Liver (tissue), 9 donors: ENCODE measurements around the gene ADGRF5. TPM values are rescaled to one million over a fixed set of nuclear protein-coding genes. Genes with fewer than 3 reads are reported as not detected.

Source experiments
- DNase-seq: peaks from one replicate; pipeline ENCODE4 v3.0.0-alpha.2; 2017; ENCODE audit warnings: low spot score
- H3K27ac ChIP-seq, 2 donors: one replicate each; pipeline ENCODE4 v1.7.0; 2013; ENCODE audit warnings: inconsistent platforms in 2 of 2, low read length in 2 of 2, control low read depth in 1 of 2, low read depth in 1 of 2, mild to moderate bottlenecking in 1 of 2
- H3K27me3 ChIP-seq, 4 donors: one replicate each; pipeline versions ENCODE4 v1.6.1 to v1.7.0; 2013; ENCODE audit warnings: low read length in 3 of 4, inconsistent platforms in 1 of 4, mild to moderate bottlenecking in 1 of 4, moderate library complexity in 1 of 4; ENCODE audit not compliant: control insufficient read depth in 4 of 4, insufficient read depth in 4 of 4
- H3K36me3 ChIP-seq, 4 donors: one replicate each; pipeline versions ENCODE4 v1.6.1 to v1.7.0; 2013; ENCODE audit warnings: low read length in 3 of 4, mild to moderate bottlenecking in 3 of 4, low read depth in 1 of 4, moderate library complexity in 1 of 4; ENCODE audit not compliant: control insufficient read depth in 4 of 4, insufficient read depth in 3 of 4
- H3K4me1 ChIP-seq, 4 donors: one replicate each; pipeline versions ENCODE4 v1.6.1 to v1.7.0; 2013; ENCODE audit warnings: low read length in 3 of 4, mild to moderate bottlenecking in 3 of 4, moderate library complexity in 1 of 4; ENCODE audit not compliant: control insufficient read depth in 4 of 4, insufficient read depth in 4 of 4
- H3K4me3 ChIP-seq, 3 donors: one replicate each; pipeline versions ENCODE4 v1.6.1 to v1.7.0; 2013; ENCODE audit warnings: low read length in 3 of 3, control low read depth in 1 of 3, low read depth in 1 of 3, mild to moderate bottlenecking in 1 of 3
- H3K9ac ChIP-seq, 2 donors: one replicate each; pipeline ENCODE4 v1.7.0; 2013; ENCODE audit warnings: low read length in 2 of 2, mild to moderate bottlenecking in 2 of 2, moderate library complexity in 2 of 2, control low read depth in 1 of 2, low read depth in 1 of 2
- H3K9me3 ChIP-seq, 4 donors: one replicate each; pipeline versions ENCODE4 v1.6.1 to v1.7.0; 2013; ENCODE audit warnings: low read length in 3 of 4; ENCODE audit not compliant: control insufficient read depth in 4 of 4
- CTCF ChIP-seq: fragments of 150-350 bp; IDR thresholded peaks from 2 replicates; pipeline ENCODE4 v1.5.1; 2017; ENCODE audit warnings: improper control_type of control experiment, low read depth, low read length; ENCODE audit not compliant: missing input control
- EGR1 ChIP-seq, 2 donors: IDR thresholded peaks; 2 replicates each; pipeline ENCODE4 v1.6.1; 2016 to 2018; ENCODE audit warnings: antibody characterized with exemption in 2 of 2, low read depth in 2 of 2
- FOXA1 ChIP-seq: IDR thresholded peaks from 2 replicates; pipeline ENCODE4 v1.6.1; 2016; ENCODE audit warnings: antibody characterized with exemption
- FOXA2 ChIP-seq: IDR thresholded peaks from 2 replicates; pipeline ENCODE4 v1.6.1; 2016; ENCODE audit warnings: antibody characterized with exemption
- HNF4A ChIP-seq, 2 donors: conservative IDR thresholded peaks; 2 replicates each; pipeline ENCODE4 v1.6.1; 2016; ENCODE audit warnings: antibody characterized with exemption in 2 of 2, mild to moderate bottlenecking in 2 of 2
- NR2F2 ChIP-seq: IDR thresholded peaks from 2 replicates; pipeline ENCODE4 v1.6.1; 2016; ENCODE audit warnings: antibody characterized with exemption
- RAD21 ChIP-seq, 2 donors: IDR thresholded peaks; 2 replicates each; pipeline ENCODE4 v1.6.1; 2016; ENCODE audit warnings: antibody characterized with exemption in 2 of 2, mild to moderate bottlenecking in 2 of 2
- REST ChIP-seq: IDR thresholded peaks from 2 replicates; pipeline ENCODE4 v1.6.1; 2016; ENCODE audit warnings: antibody characterized with exemption, mild to moderate bottlenecking
- RXRA ChIP-seq, 2 donors: IDR thresholded peaks; 2 replicates each; pipeline ENCODE4 v1.6.1; 2017 to 2018; ENCODE audit warnings: antibody characterized with exemption in 2 of 2, mild to moderate bottlenecking in 1 of 2
- TAF1 ChIP-seq: conservative IDR thresholded peaks from 2 replicates; pipeline ENCODE4 v1.6.1; 2016; ENCODE audit warnings: antibody characterized with exemption, mild to moderate bottlenecking
- YY1 ChIP-seq: IDR thresholded peaks from 2 replicates; pipeline ENCODE4 v1.6.1; 2016; ENCODE audit warnings: antibody characterized with exemption, mild to moderate bottlenecking
- ZBTB33 ChIP-seq: IDR thresholded peaks from 2 replicates; pipeline ENCODE4 v1.6.1; 2016; ENCODE audit warnings: antibody characterized with exemption
- whole genome bisulfite sequencing: extraction: QIAGEN DNeasy Blood & Tissue Kit; methylation state at CpG from one replicate; pipeline ENCODE4 v1.1.7; 2013; 5-methylcytosine and 5-hydroxymethylcytosine counted together
- polyA plus RNA-seq, 2 donors: library from polyadenylated mRNA; stranded (reverse) in 1 of 2; unstranded in 1 of 2; fragments of 200-250 nt in 1 of 2; fragments of >200 nt in 1 of 2; fragmentation: Nextera tagmentation in 1 of 2; extraction: Ambion mirVana in 1 of 2; gene quantifications; one replicate each; pipeline versions ENCODE4 v1.2.1 to v1.2.3, GENCODE V29; 2013 to 2015
- total RNA-seq, 2 donors: library from RNA; depleted of rRNA; stranded (reverse); fragments of >200 nt; gene quantifications; one replicate each; pipeline ENCODE4 v1.2.3, GENCODE V29; 2014
- donor health status: healthy.
- donor health status: healthy.
- donor health status: healthy.
- donor health status: healthy.
- donor health status: healthy.

ADGRF5 gene
- total and polyA plus RNA-seq, 4 donors: 4.9 to 19.9 (median 7.4) TPM

- TF ChIP-seq FOXA2 (no peak), FOXA1 (no peak), CTCF (no peak), EGR1 (IDR thresholded peaks at IDR 0.05; ENCODE audit: low read depth in 2 of 2) (no peak), HNF4A (conservative IDR thresholded peaks at IDR 0.05) (no peak), ZBTB33 (no peak), YY1 (no peak)
- Histone ChIP-seq H3K27me3 (no peaks in the 10 kb centered on the region), H3K9me3 (no peaks in the 10 kb centered on the region), H3K4me3 (no peak overlapping the region), H3K36me3 (no peaks in the 10 kb centered on the region), H3K27ac (no peak overlapping the region), H3K9ac (no peak overlapping the region), H3K4me1 (no peaks in the 10 kb centered on the region)
- WGBS: 79% methylated on average over 2 of the region's 2 CpGs
- no peak for DNase-seq
Observed at GRCh38 chr6:46931416-46931815, 9.7 kb upstream of the ADGRF5 start.

GRCh38 chr6:46930331-46930730 is 8.6 kb upstream of the ADGRF5 start:
- no peak overlapping the region for H3K4me3 ChIP-seq
- TF ChIP-seq RXRA (IDR thresholded peaks at IDR 0.05) (no peak), HNF4A (conservative IDR thresholded peaks at IDR 0.05) (no peak), TAF1 (no peak), YY1 (no peak), RAD21 (IDR thresholded peaks at IDR 0.05) (no peak), FOXA1 (no peak), NR2F2 (no peak), REST (no peak)
- H3K4me1 ChIP-seq: no peaks in the 10 kb centered on the region
- no peaks in the 10 kb centered on the region for H3K27me3 ChIP-seq
- no peak overlapping the region for H3K27ac ChIP-seq
- no peak for DNase-seq
- H3K36me3 ChIP-seq: no peaks in the 10 kb centered on the region
- 74% methylated on average over 2 of the region's 2 CpGs for WGBS
- no peaks in the 10 kb centered on the region for H3K9me3 ChIP-seq
- no peak overlapping the region for H3K9ac ChIP-seq
